Smooth muscle cell (in vitro differentiated cells): ENCODE results near the gene TLL1. TPM values are rescaled to one million over a fixed set of nuclear protein-coding genes. Genes with fewer than 3 reads are reported as not detected.
A peak's percentile ranks its signal among the peaks of the same experiment; 100 is the strongest.

Source experiments
- DNase-seq: peaks from one replicate; lab custom pipeline; 2025; ENCODE audit not compliant: unreplicated experiment; lab: John Stamatoyannopoulos, UW
- H2AFZ ChIP-seq: fragments of 200-600 bp; sonication (generic); 2 replicates; pipeline ENCODE4 v1.6.0; 2016; ENCODE audit warnings: antibody characterized with exemption, low read depth, mild to moderate bottlenecking
- H3F3A ChIP-seq: fragments of 200-600 bp; sonication (generic); 2 replicates; pipeline ENCODE4 v1.6.0; 2017; ENCODE audit warnings: antibody characterized with exemption, low read depth
- H3K27ac ChIP-seq: fragments of 200-600 bp; sonication (generic); 2 replicates; pipeline ENCODE4 v1.5.1; 2016; ENCODE audit warnings: low read depth, mild to moderate bottlenecking
- H3K27me3 ChIP-seq: fragments of 200-600 bp; sonication (generic); 2 replicates; pipeline ENCODE4 v1.6.1; 2016; ENCODE audit warnings: low read depth, mild to moderate bottlenecking
- H3K36me3 ChIP-seq: fragments of 200-600 bp; sonication (generic); 2 replicates; pipeline ENCODE4 v1.5.1; 2016; ENCODE audit warnings: low read depth
- H3K4me1 ChIP-seq: fragments of 200-600 bp; sonication (generic); 2 replicates; pipeline ENCODE4 v1.5.1; 2016; ENCODE audit warnings: low read depth
- H3K4me2 ChIP-seq: fragments of 200-600 bp; sonication (generic); 2 replicates; pipeline ENCODE4 v1.6.0; 2016; ENCODE audit warnings: mild to moderate bottlenecking
- H3K4me3 ChIP-seq: fragments of 200-600 bp; sonication (generic); 2 replicates; pipeline ENCODE4 v1.5.1; 2016; ENCODE audit warnings: mild to moderate bottlenecking
- H3K79me2 ChIP-seq: fragments of 200-600 bp; sonication (generic); 2 replicates; pipeline ENCODE4 v1.6.0; 2016; ENCODE audit warnings: low read depth, mild to moderate bottlenecking
- H3K9ac ChIP-seq: fragments of 200-600 bp; sonication (generic); 2 replicates; pipeline ENCODE4 v1.6.0; 2016; ENCODE audit warnings: low read depth
- H3K9me3 ChIP-seq: fragments of 200-600 bp; sonication (generic); replicated peaks from 2 replicates; pipeline ENCODE4 v1.5.1; 2016; ENCODE audit warnings: low read depth
- H4K20me1 ChIP-seq: fragments of 200-600 bp; sonication (generic); 2 replicates; pipeline ENCODE4 v1.6.0; 2016; ENCODE audit warnings: low read depth
- CTCF ChIP-seq: fragments of 200-600 bp; sonication (generic); IDR thresholded peaks from 2 replicates; pipeline ENCODE4 v1.5.1; 2017; ENCODE audit warnings: borderline replicate concordance, mild to moderate bottlenecking, antibody characterized with exemption; ENCODE audit not compliant: insufficient read depth, poor library complexity, severe bottlenecking
- WGBS: methylation state at CpG from one replicate; pipeline ENCODE4 v1.1.7; 2016; ENCODE audit warnings: low lambda C conversion rate; 5-methylcytosine and 5-hydroxymethylcytosine counted together
- polyA plus RNA-seq: library from polyadenylated mRNA; unstranded; fragments of >200 nt; fragmentation: Nextera tagmentation; extraction: Ambion mirVana; gene quantifications from 2 replicates; pipeline ENCODE4 v1.2.1, GENCODE V29; 2016
- total RNA-seq: library from RNA; depleted of rRNA; stranded (reverse); fragments of >200 nt; gene quantifications from 2 replicates; pipeline ENCODE4 v1.2.3, GENCODE V29; 2014

Gene TLL1
- total and polyA plus RNA-seq, 2 experiments from 2014 or later, result 0.16 to 13.6 TPM

GRCh38 chr4:166044871-166045270, 171.8 kb downstream of the TLL1 start:
- Histone ChIP-seq H2AFZ (no peak overlapping the region), H3K9ac (no peak overlapping the region), H3K36me3 (no peaks in the 10 kb centered on the region), H3K27ac (no peak overlapping the region), H3K4me3 (no peak overlapping the region), H3K4me1 (peaks cover 18% of the 10 kb centered on the region), H3F3A (no peaks in the 10 kb centered on the region), H3K79me2 (no peaks in the 10 kb centered on the region), H3K4me2 (no peak overlapping the region), H3K9me3 (no peaks in the 10 kb centered on the region), H3K27me3 (no peaks in the 10 kb centered on the region), H4K20me1 (no peaks in the 10 kb centered on the region)
- no peak for TF ChIP-seq CTCF
- DNase-seq, result no peak

DNA sequence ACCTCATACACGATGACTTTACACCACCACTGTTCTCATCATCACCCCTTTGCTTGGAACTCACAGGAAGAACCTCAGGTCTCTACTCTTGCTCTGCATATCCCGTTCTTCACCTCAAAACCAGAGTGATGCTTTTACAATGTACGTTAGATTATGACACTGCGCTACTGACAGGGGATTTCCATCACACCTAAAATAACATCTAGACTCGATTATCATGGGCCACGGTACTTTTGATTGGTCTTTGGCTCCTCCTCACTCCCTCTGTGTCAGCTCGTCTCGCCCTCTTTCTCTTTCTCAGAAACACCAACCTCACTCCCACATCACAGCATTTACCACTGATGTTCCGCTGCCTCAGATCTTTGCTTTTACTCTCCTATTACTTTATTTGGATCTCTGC, 172.4 kb downstream of the TLL1 start:
- Histone ChIP-seq H3K4me2 (no peak overlapping the region), H3K79me2 (no peaks in the 10 kb centered on the region)
- no peak for TF ChIP-seq CTCF

GRCh38 chr4:166049036-166049435, 176.0 kb downstream of the TLL1 start:
- Histone ChIP-seq H3K27me3 (peaks cover 5% of the 10 kb centered on the region), H3F3A (no peaks in the 10 kb centered on the region), H2AFZ (no peak overlapping the region), H3K4me3 (no peak overlapping the region), H3K4me2 (peak overlapping the region; percentile 79), H3K9ac (no peak overlapping the region), H4K20me1 (no peaks in the 10 kb centered on the region), H3K9me3 (no peaks in the 10 kb centered on the region), H3K27ac (no peak overlapping the region), H3K79me2 (no peaks in the 10 kb centered on the region), H3K36me3 (no peaks in the 10 kb centered on the region), H3K4me1 (peaks cover under 1% of the 10 kb centered on the region)
- no peak for TF ChIP-seq CTCF
- WGBS, result 25% methylated on average over 5 of the region's 5 CpGs
- DNase-seq, result no peak

More for the DNA sequence above, 172.4 kb downstream of the TLL1 start:
- Histone ChIP-seq H3K27me3 (peaks cover 4% of the 10 kb centered on the region), H4K20me1 (no peaks in the 10 kb centered on the region), H3K4me1 (peaks cover 18% of the 10 kb centered on the region), H3K36me3 (no peaks in the 10 kb centered on the region), H3K27ac (no peak overlapping the region), H3K4me3 (no peak overlapping the region), H2AFZ (no peak overlapping the region), H3K9ac (no peak overlapping the region), H3F3A (no peaks in the 10 kb centered on the region), H3K9me3 (no peaks in the 10 kb centered on the region)
- WGBS, result 88% methylated on average over 9 of the region's 9 CpGs
- DNase-seq, result no peak

DNA sequence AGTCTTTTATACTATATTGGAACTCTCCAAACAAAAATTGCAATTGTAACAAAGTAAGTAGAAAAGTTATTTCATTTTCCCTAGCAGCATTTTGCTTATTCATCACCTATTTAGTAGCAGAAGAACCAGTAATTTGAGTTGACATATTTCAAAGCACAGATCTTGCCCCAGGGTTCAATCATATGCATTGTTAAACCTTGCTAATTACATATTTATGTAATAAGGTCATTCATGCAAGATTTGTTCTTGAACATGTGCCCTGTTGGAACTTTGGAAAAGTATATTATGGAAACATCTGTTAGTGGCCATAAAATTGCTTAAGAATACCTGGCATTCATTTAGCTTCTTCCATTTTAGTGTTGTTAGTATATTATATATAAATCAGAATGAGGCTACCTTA, 191.7 kb downstream of the TLL1 start:
- H3K27ac ChIP-seq, result peak overlapping the region; percentile 54
- no peak for DNase-seq
- H3K4me1 ChIP-seq, result no peaks in the 10 kb centered on the region
- H3K9me3 ChIP-seq, result no peaks in the 10 kb centered on the region
- H2AFZ ChIP-seq, result no peak overlapping the region
- no peaks in the 10 kb centered on the region for H3K36me3 ChIP-seq
- H3K4me3 ChIP-seq, result no peak overlapping the region
- no peaks in the 10 kb centered on the region for H3K79me2 ChIP-seq
- no peaks in the 10 kb centered on the region for H3F3A ChIP-seq
- no peak for TF ChIP-seq CTCF
- H3K4me2 ChIP-seq, result no peak overlapping the region
- peaks cover 5% of the 10 kb centered on the region for H3K27me3 ChIP-seq
- H4K20me1 ChIP-seq, result no peaks in the 10 kb centered on the region
- no peak overlapping the region for H3K9ac ChIP-seq
